Ureter (tissue), 1 donor: ENCODE data around the gene PLEKHA7. TPM values are rescaled to one million over a fixed set of nuclear protein-coding genes. Genes with fewer than 3 reads are reported as not detected.
A peak's percentile ranks its signal among the peaks of the same experiment; 100 is the strongest.

Experiments
- DNase-seq: peaks from one replicate; pipeline ENCODE4 v3.0.0-alpha.2; 2020; ENCODE audit warnings: low spot score
- total RNA-seq: library from RNA; stranded (reverse); gene quantifications from one replicate; pipeline ENCODE4 v1.2.4, GENCODE V29; 2023
- donor health status: DM: yes; HTN: yes; CAD: no.

The PLEKHA7 gene
- total RNA-seq, 1 donor from 2014 or later = 94.4 TPM

DNA sequence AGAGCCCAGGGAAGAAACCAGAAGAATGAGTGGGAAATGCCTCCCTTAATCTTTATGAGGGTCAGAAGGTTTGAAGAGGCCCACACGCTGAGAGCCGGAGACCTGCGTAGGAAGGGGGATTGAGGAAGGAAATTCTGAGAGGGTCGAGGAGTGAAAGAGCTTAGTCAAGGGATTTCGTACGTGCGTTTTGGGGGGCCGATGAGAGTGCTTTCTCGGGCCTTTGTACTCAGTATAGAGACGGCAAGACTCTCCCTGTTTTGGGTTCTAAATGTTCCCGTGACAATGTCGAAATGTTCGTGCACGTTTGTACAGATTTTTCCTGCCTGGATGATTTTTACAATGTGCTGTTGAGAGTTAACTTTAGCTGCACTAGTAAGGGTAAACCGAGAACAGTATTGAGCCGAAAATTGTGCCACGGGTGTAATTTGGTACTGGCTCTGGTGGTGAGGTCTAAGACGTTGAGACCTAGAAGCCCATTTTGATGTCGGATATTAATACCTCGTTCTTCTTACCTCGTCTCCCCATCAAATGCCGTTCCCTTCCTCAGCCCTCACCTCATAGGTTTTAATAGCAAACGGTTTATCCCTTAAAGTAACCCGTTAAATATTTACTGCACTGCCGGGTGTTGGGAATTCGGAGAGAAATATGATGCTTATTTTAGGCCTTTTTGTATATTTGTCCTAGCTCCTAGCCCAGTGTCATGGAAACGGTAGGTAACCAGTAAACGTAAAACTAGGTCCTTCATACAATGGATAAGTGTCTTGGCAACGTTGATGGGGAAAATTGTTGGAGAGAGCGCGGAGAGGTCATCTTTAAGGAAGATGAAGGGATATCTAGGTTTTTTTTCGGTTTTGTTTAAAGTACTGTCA lies 275.0 kb downstream of the PLEKHA7 start:
- DNase-seq = no peak

DNA sequence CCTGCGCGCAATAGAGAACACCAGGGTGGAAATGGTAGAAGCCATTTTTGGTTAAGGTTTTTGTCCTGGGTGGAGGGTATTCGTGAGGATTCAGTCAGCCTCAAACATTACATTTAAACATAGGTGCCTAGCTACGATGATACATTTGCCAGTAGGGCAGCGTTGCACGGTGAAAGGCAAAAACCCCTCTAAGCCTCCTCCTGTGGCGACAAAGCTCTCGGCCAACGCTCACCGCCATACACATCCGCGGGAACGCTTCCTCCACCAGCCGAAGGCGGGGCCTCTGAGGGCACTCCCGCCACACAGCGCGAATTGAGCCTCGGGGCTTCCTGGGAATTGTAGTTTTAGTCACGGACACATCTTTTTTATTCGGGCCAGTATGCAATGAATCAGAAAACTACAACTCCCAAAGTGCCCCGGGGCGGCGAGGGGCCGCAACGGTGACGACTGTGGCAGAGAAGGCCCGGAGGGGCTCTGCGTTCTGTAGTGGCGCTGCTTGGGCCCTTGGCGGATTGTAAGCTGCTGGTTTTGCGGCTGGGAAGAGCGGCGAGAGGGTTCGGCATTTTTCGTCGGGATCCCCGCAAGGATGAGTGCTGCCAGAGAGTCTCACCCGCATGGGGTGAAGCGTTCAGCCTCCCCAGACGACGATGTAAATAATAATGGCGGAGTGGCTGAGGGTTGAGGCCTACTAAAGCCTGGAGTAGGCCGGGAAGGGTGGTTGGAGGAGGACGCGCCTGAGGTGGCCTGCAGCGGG lies 275.8 kb downstream of the PLEKHA7 start, which contains the start of gene C11orf58:
TSS of gene C11orf58 (plus strand) at position 455 of the 754 bp plus-strand sequence. CDS start at position 587, 132 bp downstream.
- peak; percentile 98 for DNase-seq

DNA sequence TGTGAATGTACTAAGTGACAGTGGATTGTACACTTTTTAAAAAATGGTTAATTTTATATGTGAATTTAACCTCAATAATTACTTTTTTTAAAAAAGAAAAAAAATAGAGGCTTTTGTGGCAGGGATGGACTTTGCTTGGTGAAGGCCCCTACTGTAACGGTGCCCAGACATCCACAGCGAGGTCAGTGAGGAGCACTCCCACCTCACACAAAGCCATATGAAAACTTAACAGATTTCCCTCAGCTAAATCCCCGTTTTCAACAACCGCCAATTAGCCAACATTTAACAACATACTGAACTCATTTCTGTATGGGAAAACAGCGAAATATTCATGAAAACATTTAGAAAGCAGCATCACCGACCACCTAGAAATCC lies 276.4 kb downstream of the PLEKHA7 start:
- DNase-seq = no peak

Other genes starting within 250 kb of the PLEKHA7 start
- 1,165 TPM for gene RPS13, start 63.3 kb upstream of the PLEKHA7 start, total RNA-seq
- gene PIK3C2A, start 193.6 kb upstream of the PLEKHA7 start, total RNA-seq = 97.3 TPM